Thoracic aorta (tissue), 2 donors: ENCODE measurements around the gene TRMT11. TPM values are rescaled to one million over a fixed set of nuclear protein-coding genes. Genes with fewer than 3 reads are reported as not detected.

Experiments used
- ATAC-seq: fragments of 150-250 bp; one replicate; pipeline ENCODE4 v1.8.0; 2017; ENCODE audit warnings: low read depth; ENCODE audit not compliant: insufficient number of reproducible peaks, low FRiP score
- DNase-seq: peaks from one replicate; pipeline ENCODE4 v3.0.0-alpha.2; 2020; ENCODE audit warnings: low spot score
- H3K27ac ChIP-seq, 2 donors: fragments of 200-600 bp; sonication (generic); 1 replicate in 1 of 2; 2 replicates in 1 of 2; pipeline ENCODE4 v1.5.1; 2016; ENCODE audit warnings: mild to moderate bottlenecking in 2 of 2, moderate library complexity in 2 of 2
- H3K27me3 ChIP-seq: fragments of 200-600 bp; sonication (generic); replicated peaks from 2 replicates; pipeline ENCODE4 v1.6.0; 2016; ENCODE audit warnings: mild to moderate bottlenecking; ENCODE audit not compliant: insufficient read depth
- H3K36me3 ChIP-seq: fragments of 200-600 bp; sonication (generic); one replicate; pipeline ENCODE4 v1.5.1; 2016
- H3K4me1 ChIP-seq, 2 donors: fragments of 200-600 bp; sonication (generic); 1 replicate in 1 of 2; 2 replicates in 1 of 2; pipeline versions ENCODE4 v1.5.1 to v1.6.0; 2016; ENCODE audit warnings: low read depth in 2 of 2, mild to moderate bottlenecking in 1 of 2; ENCODE audit not compliant: control insufficient read depth in 1 of 2
- H3K4me3 ChIP-seq: fragments of 200-600 bp; sonication (generic); 2 replicates; pipeline ENCODE4 v1.5.1; 2016; ENCODE audit warnings: mild to moderate bottlenecking
- H3K9me3 ChIP-seq: fragments of 200-600 bp; sonication (generic); 2 replicates; pipeline ENCODE4 v1.5.1; 2016
- CTCF ChIP-seq: fragments of 200-600 bp; sonication (generic); IDR thresholded peaks from one replicate; pipeline ENCODE4 v1.5.1; 2019; ENCODE audit warnings: antibody characterized with exemption
- total RNA-seq, 2 donors: library from RNA; depleted of rRNA; stranded (reverse); fragments of >200 nt; gene quantifications; one replicate each; pipeline versions ENCODE4 v1.1.0 to v1.2.3, GENCODE V29; 2016

TRMT11 gene
- total RNA-seq, 2 donors from 2014 or later, result 33.6 to 54.0 TPM

DNA sequence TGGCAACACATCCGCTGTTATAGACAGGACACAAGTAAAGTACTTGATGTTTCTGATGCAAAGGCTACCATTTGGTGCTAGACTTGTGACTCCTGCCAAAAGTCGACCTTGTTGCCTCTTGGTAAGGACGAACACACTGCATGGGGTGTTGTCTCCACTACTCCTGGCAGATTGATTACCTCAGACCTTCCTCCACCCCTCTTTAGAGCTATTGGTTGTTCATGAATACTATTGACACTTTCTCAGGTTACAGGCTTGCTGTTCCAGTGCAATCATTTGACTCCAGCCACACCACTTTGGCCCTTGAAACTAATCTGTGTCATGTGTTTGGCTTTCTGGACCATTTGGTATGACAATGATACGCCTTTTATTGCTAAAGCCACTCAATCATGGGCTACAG is 62.3 kb downstream of the TRMT11 start:
- Histone ChIP-seq H3K4me3 (no peak overlapping the region), H3K27ac (no peak overlapping the region), H3K4me1 (no peaks in the 10 kb centered on the region), H3K36me3 (peaks cover 2% of the 10 kb centered on the region), H3K27me3 (no peaks in the 10 kb centered on the region), H3K9me3 (no peaks in the 10 kb centered on the region)
- no peak for DNase-seq
- no peak for TF ChIP-seq CTCF
- no peak for ATAC-seq

- no peak overlapping the region for H3K27ac ChIP-seq
- no peaks in the 10 kb centered on the region for H3K4me1 ChIP-seq
- TF ChIP-seq CTCF, result no peak
- no peaks in the 10 kb centered on the region for H3K9me3 ChIP-seq
- DNase-seq (no peak), ATAC-seq (no peak)
- H3K4me3 ChIP-seq, result no peak overlapping the region
- peaks cover 2% of the 10 kb centered on the region for H3K36me3 ChIP-seq
- H3K27me3 ChIP-seq, result no peaks in the 10 kb centered on the region
Observed at GRCh38 chr6:126050795-126051194, 64.5 kb downstream of the TRMT11 start.

DNA sequence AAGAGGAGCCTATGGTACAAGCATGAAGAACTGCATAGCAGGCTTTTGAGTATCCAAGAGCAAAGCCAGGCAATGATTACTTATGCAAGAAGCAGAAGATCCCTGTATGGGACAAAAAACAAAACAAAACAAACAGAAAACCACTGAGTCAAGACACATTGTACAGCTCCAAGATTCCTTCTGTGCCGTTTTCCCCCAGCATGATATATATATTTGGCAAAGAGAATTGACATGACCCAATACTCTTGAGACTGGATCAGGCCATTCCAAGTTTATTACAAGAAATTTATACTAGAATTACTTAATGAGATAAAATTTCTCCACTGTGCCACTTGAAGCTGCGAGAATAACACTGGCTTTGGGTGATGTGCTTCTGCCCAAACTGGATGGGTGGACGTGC is 65.5 kb downstream of the TRMT11 start:
- no peak overlapping the region for H3K27ac ChIP-seq
- H3K4me1 ChIP-seq, result no peaks in the 10 kb centered on the region
- no peak for ATAC-seq
- H3K27me3 ChIP-seq, result no peaks in the 10 kb centered on the region
- no peak for TF ChIP-seq CTCF
- DNase-seq, result no peak
- peaks cover 2% of the 10 kb centered on the region for H3K36me3 ChIP-seq
- no peaks in the 10 kb centered on the region for H3K9me3 ChIP-seq
- H3K4me3 ChIP-seq, result no peak overlapping the region

DNA sequence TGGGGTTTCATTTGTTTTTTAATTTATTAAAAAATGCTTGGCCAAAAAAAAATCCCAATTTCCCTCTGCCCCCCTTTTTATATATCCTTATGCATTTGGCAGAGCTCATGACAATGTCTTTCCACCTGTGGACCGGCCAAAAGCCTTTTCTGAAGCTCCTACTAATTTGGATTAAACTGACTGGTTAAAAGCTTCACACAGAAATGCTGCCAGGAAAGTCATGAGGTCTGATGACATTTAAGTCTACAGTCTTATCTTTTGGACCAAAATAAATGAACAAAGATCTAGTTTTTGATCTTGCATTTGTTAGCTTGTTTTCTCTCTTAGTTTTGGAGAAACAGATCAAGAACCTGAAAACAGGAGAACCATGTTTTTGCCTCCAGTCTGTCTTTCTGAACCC is 66.1 kb downstream of the TRMT11 start:
- ATAC-seq (no peak), DNase-seq (no peak)
- Histone ChIP-seq H3K4me1 (no peaks in the 10 kb centered on the region), H3K27ac (no peak overlapping the region), H3K4me3 (no peak overlapping the region), H3K9me3 (no peaks in the 10 kb centered on the region), H3K27me3 (no peaks in the 10 kb centered on the region), H3K36me3 (no peaks in the 10 kb centered on the region)
- no peak for TF ChIP-seq CTCF

DNA sequence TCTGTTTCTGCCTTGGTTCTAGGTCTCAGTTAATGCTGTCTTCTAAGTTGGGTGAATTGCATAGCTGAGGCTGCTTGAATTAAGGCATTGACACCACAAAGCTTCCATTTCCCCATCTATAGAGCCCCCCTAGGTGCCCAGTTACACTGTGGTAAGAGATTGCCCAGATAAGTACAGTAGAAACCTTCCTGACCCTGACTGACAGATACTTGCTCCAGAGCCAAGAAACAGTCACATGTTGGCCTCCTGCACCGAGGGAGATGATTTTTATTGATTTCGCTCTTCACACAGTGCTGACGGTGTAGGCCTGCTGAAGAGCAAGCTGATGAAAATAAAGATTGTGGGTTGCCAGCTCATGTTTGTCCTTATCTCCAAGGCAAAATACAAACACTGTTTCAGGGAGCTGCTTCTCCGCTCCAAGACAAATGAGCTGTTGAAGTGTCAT is 67.9 kb downstream of the TRMT11 start:
- ATAC-seq, result no peak
- DNase-seq, result no peak
- H3K9me3 ChIP-seq, result no peaks in the 10 kb centered on the region
- H3K27me3 ChIP-seq, result no peaks in the 10 kb centered on the region
- no peak overlapping the region for H3K4me3 ChIP-seq
- TF ChIP-seq CTCF, result no peak
- H3K27ac ChIP-seq, result no peak overlapping the region
- H3K4me1 ChIP-seq, result no peaks in the 10 kb centered on the region
- no peaks in the 10 kb centered on the region for H3K36me3 ChIP-seq
